ENCODE results near the gene DCUN1D1.

DCUN1D1 gene

GRCh38 chr3:182889948-182890629, 90.2 kb downstream of the DCUN1D1 start:
- no peak for DNase-seq
